Left hindlimb (tissue), 1 donor: ENCODE results near the gene NAT10.
"Not testable (repeated sequence)": the region's sequence is repeated elsewhere in the genome, so short reads cannot be mapped to it uniquely, and the experiment has no call there.

Experiments
- DNase-seq: peaks from one replicate; pipeline ENCODE4 v3.0.0-alpha.2; 2018

Gene NAT10

DNA sequence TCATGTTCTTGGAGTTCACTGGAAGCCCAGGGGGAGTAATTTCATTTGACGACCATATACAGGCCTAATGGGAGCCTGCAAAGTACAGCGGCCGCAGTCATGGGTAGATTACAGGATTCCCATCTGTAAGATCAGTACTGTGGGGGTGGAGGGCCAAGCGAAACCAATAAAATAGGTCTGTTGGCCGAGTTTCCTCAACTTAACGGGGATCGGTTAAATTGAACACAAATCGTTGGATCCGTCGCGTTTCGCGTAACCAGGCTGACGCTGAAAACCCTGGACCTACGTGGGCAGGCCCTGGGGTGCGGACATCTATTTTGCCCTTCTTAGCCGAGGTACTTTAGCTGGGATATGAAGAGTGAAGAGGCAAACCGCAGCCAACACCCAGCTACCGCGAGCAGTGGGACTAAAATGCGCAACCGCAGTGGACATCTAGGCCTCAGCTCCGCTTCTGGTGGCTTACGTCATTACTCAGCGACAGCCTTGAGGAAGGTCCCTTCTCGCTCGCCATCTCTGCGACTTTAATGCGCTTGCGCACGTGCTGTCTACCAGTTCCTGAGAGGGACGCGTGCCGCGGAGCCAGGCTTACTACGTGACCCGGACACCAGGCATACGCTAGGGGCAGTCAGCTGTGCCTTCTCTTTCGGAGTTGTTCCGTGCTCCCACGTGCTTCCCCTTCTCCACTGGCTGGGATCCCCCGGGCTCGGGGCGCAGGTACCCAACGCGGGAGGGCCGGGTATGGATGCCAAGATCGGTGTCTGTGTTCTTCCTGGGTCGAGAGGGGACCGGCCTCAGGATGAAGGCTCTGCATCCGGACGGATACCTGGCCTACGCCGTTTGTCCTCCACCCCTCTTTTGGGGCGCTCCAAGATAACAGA, at the start of gene NAT10:
Gene NAT10 (plus strand): TSS at position 551 of the 878 bp plus-strand sequence. CDS start 2,597 bp downstream, outside the sequence.
- peak; percentile 97 for DNase-seq

DNA sequence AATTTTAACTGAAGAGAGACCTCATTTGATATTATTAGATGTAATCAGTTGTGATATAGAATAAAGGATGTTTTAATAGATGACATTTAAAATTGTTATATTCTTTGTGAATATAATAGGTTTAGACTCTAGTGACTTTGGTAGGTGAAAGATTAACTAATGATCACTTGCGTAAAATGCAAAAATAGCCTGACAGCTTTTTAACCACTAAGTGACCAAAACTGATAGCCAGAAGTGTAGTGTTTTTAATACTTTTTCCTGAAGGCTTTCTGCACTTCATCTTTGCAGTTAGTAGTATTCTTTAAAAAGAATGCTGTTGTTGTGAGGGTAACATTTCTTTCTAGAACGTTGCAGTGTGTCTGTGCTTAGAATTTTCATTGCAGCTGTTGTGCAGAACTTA, 48.8 kb upstream of the NAT10 start:
- no peak for DNase-seq

DNA sequence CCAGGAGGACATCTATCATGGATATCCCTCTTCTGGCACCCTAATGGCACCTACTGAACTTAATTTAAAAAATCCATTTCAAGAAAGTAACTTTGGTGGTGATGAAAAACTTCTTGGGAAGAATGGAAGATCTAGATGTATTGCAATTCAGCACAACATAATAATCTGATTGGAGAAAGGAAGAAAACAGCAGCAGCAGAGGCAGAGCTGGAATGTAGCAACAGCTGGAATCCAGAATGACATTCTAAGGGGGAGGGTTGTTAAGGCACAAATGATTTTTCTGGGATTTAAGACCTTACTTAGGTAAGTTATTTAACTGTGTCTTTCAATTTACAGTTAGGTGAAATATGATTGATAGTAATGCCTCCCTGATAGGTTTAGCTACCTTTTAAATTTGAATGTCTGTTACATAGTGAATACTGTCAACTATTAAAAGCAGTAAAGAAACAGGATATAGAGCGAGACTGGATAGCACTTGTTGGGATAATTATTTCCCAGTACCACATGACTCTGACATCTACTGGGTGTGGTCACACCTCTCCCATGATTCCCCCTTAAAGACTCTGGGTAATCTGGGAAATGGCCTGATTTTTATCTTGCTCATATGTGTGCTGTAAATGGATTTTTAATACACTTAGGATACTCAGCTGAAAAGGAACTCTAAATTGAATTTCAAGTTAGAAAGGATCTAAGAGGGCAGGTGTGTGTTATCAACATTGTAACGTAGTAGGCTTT, 42.2 kb upstream of the NAT10 start:
- DNase-seq = no peak

GRCh38 chr11:34064291-34064690, 41.1 kb upstream of the NAT10 start:
- DNase-seq = no peak

DNA sequence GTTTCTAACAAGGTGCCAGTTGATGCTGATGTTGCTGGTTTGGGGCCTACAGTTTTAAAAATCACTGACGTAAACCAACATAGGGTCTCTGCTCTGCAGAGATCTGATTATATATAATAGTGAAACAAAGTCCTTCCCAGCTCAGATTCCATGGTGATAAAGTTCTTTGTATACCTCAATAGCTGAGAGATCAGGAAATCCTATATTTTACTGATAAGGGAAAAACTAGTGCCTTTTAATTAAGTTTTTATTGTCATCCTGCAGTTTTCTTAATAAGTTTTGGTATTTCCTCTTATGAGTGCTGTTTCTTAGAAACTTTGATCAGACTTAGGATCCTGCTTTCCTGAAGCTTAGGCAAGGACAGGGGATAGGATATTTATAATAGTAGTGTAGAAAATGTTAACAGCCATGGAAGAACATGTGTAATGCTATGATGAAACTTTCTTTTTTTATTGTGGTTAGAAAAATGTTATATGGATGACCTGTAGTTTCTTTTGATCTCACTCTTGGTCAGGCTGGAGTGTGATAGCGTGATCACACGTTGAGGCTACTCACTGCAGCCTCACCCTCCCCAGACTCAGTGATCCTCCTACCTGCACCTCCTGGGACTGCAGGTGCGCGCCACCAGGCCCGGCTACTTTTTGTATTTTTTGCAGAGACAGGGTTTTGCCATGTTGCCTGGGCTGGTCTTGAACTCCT, 39.8 kb upstream of the NAT10 start:
- no peak for DNase-seq

GRCh38 chr11:34066766-34067165, 38.7 kb upstream of the NAT10 start:
- not testable (repeated sequence) for DNase-seq

DNA sequence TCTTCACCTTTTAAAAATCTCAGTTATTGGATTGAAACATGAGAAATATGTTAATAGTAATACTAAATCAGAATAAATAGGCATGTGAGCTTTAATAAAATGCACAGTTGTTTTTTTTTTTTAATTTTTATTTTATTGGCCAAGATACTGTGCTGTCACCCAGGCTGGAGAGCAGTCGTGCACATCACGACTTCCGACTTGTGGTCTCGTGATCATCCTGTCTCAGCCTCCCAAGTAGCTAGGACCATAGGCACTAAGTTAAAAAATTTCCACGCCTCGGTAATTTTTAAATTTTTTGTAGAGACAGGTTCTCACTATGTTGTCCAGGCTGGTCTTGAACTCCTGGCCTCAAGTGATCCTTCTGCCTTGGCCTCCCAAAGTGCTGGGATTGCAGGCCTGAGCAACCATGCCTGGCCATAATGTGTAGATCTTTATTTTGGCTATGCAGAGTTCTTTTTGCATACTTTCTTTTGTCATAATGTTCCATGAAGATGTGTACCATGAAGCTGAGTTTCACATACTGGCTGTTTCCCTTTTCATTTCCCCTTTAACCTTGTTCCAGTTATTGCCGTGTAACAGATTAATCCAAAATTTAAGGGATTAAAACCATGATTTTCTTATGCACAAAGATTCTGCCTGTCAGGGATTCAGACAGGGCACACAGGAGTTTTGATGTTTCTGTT, 37.9 kb upstream of the NAT10 start:
- DNase-seq = no peak

DNA sequence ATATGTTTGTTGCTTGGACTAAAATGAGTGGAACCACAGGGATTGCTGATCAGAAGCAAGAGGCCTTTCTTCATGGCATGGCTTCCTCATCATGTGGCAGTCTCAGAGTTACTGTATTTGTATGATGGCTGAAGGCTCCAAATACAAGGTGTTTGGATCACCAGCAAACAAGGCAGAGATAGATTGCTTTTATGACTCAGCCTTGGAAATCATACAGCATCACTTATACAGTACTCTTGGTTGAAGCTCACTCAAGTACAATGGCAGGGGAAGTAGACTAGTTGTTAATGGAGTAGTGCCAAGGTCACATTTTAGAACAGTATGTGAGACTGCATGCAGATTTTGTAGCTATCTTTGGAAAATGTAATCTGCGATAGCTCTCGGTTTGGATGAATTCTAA, 37.3 kb upstream of the NAT10 start:
- no peak for DNase-seq

DNA sequence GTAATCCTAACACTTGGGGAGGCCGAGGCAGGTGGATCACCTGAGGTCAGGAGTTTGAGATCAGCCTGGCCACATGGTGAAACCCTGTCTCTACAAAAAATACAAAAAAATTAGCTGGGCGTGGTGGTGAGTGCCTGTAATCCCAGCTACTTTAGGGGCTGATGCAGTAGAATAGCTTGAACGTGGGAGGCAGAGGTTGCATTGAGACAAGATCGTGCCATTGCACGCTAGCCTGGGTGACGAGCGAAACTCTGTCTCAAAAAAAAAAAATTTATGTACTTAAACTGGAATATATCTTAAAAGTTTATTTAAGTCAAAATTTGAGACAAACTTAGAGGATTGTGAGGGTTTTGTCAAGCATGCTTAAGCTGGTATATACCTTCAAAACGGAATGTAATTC, 34.1 kb upstream of the NAT10 start:
- DNase-seq = not testable (repeated sequence)

DNA sequence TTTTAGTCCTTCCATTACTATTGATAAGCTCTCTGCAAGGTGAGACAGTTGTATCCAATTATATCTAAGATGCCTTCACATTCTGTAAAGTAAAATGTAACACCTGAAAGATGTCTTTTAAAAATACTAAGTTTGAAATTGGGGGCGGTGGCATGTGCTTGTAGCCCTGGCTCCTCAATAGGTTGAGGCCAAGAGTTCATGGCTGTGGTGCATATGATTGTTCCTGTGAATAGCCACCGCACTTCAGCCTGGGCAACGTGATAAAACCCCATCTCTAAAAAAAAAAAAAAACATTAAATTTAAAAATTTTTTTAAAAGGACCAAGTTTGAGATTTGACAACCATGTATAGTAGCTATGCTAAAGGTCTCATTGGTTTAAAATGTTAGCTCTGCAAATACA, 33.4 kb upstream of the NAT10 start:
- no peak for DNase-seq

- no peak for DNase-seq
Measured at GRCh38 chr11:34072832-34073231, 32.6 kb upstream of the NAT10 start.

- no peak for DNase-seq
Measured at GRCh38 chr11:34074391-34074790, 31.0 kb upstream of the NAT10 start.

GRCh38 chr11:34075178-34075820, 30.1 kb upstream of the NAT10 start:
- DNase-seq = no peak

- DNase-seq = no peak
Measured at GRCh38 chr11:34080609-34081008, 24.8 kb upstream of the NAT10 start.

DNA sequence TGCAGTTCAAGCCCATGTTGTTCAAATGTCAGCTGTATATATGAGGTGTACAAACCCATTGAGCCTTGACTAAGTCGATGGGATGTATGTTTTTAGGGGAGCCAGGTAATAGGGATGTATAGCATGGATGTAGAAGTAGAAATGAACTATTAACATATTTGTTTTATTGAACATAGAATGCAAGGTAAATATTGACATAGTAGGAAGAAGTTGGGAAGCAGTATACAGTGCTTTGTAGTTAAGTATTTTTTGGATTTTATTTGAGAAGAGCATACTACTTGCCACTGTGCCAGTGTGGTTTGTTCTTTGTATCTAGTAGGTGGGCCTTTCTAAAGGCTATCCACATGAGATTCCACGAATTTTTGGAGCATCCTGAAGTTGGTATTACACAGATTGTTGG, 20.8 kb upstream of the NAT10 start:
- DNase-seq = no peak

DNA sequence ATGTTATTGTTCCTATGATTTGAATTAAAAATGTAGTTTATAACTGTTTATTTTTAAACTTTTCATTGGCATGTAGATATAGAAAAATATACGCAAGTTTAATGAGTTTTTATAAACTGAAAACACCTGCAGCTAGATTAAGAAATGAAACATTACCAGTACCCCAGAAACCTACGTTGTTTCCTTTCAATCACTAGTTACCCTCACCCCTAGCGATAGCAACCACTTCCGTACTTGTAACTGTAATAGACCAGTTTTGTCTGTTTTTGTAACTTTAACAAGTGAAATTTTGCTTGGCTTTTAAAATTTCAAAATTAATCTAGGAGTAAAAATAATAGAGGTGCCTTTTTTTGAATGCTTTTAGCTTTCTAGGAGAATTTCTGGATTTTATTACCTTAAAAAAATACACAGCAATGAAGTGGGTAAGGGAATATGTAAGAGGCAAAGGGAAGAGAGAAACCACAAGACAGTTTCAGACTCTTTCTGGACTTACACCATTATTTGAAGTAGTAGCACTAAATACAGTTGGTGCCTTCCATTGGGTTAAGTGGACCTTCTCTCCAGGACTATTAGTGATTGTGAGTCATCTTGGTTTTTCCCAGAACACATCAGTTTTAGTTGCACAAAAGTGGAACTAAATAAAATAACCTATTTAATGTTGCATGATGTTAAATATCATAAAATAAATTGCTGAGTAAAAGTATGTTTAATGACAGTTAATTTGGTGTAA, 18.7 kb upstream of the NAT10 start:
- DNase-seq = no peak

DNA sequence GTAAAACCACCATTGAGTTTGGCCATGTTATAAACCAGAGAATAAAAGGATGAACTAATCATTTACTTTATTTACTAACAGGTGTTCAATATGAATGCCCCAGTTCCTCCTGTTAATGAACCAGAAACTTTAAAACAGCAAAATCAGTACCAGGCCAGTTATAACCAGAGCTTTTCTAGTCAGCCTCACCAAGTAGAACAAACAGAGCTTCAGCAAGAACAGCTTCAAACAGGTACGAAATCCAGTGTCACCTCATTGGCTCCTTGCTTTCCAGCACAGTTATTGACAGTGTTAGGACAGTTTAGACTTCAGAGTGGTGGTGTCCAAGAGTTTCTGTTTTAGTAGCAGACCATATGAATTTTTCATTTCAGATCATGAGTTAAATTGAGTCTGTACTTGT, 13.6 kb upstream of the NAT10 start:
- DNase-seq = no peak

DNA sequence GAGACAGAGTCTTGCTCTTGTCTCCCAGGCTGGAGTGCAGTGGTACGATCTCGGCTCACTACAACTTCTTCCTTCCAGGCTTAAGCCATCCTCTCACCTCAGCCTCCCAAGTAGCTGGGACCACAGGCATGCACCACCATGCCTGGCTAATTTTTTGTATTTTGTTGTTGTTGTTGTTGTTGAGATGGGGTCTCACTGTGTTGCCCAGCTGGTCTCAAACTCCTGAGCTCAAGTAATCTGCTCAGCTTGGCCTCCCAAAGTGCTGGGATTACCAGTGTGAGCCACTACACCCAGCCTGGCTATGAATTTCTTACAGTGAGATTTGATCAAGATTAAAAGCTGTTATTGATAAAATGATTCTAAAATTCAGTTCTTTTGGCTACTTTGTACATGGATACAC, 10.5 kb upstream of the NAT10 start:
- DNase-seq = not testable (repeated sequence)

DNA sequence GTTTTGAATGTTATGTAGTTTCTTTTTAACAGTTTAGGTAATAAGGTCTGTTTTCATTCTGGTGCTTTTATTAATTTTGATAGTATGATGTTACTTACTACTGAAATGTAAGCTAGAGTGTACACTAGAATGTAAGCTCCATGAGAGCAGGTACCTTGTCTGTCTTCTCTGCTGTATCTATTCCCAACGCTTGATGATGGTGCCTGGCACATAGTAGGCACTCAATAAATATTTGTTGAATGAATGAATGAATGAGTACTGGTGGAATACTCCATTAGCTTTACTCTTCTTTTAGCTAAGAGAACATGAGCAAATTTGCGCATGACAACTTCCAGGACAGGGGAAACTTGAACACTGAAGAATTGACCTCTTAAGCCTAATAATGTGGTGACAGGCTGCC, 6.6 kb upstream of the NAT10 start:
- no peak for DNase-seq

GRCh38 chr11:34104680-34105078, 750 bp upstream of the NAT10 start:
- DNase-seq = no peak

DNA sequence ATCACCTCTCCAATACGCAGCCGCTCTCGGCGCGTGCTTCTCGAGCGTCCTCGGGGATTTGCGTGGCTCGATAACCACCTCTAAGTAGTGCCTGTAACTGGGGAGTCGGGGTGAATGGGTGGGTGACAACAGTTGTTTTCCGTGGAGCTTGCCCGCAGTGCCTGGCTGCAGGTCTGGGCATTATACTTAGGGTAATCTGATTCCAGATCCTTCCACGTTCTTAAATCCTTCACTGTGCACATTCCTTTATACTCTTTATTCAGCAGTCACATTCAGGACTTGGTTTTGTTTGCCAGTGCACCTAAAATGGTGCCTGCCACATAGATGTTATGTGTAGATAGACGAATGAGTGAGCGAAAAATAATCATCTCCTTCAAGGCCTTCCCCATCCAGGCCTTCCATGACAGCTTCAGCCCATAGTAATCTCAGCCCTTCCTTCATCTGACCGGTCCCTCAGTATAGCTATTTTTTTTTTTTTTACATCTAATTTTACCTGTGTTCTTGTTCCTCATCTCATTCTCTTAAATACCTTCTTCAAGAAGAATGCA, 602 bp downstream of the NAT10 start:
- no peak for DNase-seq
